Effector memory CD8-positive, alpha-beta T cell (primary cell): ENCODE measurements around the gene TXLNB.

Experiments
- ATAC-seq: fragments of 150-1000 bp; cut with Tn5 transposase; replicated peaks from 2 replicates; pipeline ENCODE4 v1.10.0; 2021; ENCODE audit warnings: mild to moderate bottlenecking, moderate library complexity
- DNase-seq, 3 experiments: peaks; one replicate each; pipeline ENCODE4 v3.0.0; 2021
- H3K27ac Mint-ChIP-seq, 2 donors: one replicate each; pipeline ENCODE4 v1.8.0; 2022; ENCODE audit warnings: mild to moderate bottlenecking in 2 of 2, mixed read lengths in 2 of 2, moderate library complexity in 2 of 2
- H3K27me3 Mint-ChIP-seq, 2 donors: one replicate each; pipeline ENCODE4 v1.8.0; 2022; ENCODE audit warnings: mixed read lengths in 2 of 2
- H3K36me3 Mint-ChIP-seq: one replicate; pipeline ENCODE4 v1.8.0; 2022; ENCODE audit warnings: mild to moderate bottlenecking, moderate library complexity, mixed read lengths; ENCODE audit not compliant: insufficient read depth
- H3K4me1 Mint-ChIP-seq, 2 donors: one replicate each; pipeline ENCODE4 v1.8.0; 2022; ENCODE audit warnings: low read depth in 2 of 2, mixed read lengths in 2 of 2
- H3K4me3 Mint-ChIP-seq, 2 donors: one replicate each; pipeline ENCODE4 v1.8.0; 2022; ENCODE audit warnings: mild to moderate bottlenecking in 2 of 2, mixed read lengths in 2 of 2, moderate library complexity in 2 of 2
- H3K9me3 Mint-ChIP-seq, 2 donors: one replicate each; pipeline ENCODE4 v1.8.0; 2022; ENCODE audit warnings: mixed read lengths in 2 of 2

Gene TXLNB

DNA sequence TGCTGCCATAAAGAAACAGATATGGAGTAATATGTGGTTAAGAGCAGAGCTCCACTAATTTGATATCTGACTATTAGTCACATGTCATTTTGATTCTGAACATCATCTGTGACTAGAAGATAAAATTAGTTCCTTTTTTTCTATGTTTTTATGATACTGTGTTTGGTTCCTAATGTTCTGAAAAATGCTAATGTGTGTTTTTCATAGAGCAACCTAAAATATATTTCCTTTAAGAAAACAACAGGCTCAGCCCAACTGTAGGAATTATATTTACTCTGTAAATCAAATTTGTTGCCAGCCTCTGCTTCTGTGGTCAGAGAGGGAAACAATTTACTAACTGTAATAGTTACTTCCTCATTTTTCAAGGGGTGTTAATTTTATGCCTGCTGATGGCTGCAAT lies 33.3 kb upstream of the TXLNB start:
- Mint-ChIP-seq H3K4me1 (peaks cover 25 to 29% of the 10 kb centered on the region in 2 donors), H3K9me3 (peaks cover 0 to 9% of the 10 kb centered on the region in 2 donors), H3K4me3 (peak overlapping the region in 1 of 2 donors; percentile 18), H3K36me3 (peaks cover 14% of the 10 kb centered on the region), H3K27ac (peak overlapping the region; percentile 99), H3K27me3 (no peaks in the 10 kb centered on the region)
- ATAC-seq (no peak), DNase-seq (no peak)

DNA sequence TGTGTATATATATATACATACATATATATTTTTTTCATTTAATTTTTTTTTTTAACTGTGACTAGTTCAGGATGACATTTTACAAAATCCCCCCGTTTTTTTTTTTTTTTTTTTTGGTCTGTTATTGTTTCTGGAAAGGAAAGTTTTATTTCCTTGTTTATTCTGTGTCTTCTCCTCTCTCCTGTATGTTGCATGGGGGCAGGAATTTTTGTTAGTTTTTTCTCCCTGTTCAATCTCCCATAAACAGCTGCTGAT lies 32.4 kb upstream of the TXLNB start:
- Mint-ChIP-seq H3K9me3 (peaks cover 0 to 9% of the 10 kb centered on the region in 2 donors), H3K27me3 (no peaks in the 10 kb centered on the region), H3K27ac (peak overlapping the region; percentile 99), H3K4me3 (peak overlapping the region; percentile 80 to 87), H3K36me3 (peaks cover 14% of the 10 kb centered on the region), H3K4me1 (peaks cover 25 to 29% of the 10 kb centered on the region in 2 donors)
- DNase-seq: no peak
- ATAC-seq: no peak

DNA sequence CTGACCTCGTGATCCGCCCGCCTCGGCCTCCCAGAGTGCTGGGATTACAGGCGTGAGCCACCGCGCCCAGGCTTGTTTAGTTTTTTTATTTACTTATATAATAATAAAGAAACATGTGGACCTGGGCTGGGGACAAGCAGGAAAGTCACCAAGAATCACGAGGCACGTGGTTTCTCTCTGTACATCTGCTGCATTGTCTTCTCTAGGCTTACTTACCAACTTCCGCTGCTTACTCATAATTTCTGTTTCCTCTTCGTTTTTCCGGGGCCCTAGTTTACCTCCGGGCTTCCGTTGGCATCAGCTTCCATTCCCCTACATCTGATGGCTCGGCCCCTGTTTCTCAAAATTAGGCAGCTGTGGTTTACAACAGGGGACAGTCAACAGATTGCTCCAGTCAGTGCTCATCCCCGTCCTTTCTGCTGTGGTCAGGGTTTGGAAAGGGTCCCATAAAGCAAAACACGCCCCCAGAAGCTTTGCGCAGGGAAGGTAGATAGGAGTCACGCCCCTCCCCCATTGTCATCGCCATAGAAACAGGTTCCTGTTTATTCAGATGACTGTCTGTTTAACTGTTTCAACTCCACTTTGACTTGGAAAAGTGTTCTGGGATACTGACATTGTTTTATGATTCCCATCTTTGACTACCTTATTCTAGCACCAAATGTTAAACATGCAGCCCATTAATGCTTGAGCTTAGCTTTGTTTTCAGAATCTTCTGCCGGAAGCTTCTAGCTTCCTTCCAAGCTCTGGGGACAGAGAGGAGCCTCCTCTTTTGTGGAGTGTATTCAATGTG lies 31.9 kb upstream of the TXLNB start:
- no peaks in the 10 kb centered on the region for H3K27me3 Mint-ChIP-seq
- peak overlapping the region; percentile 80 to 87 for H3K4me3 Mint-ChIP-seq
- H3K36me3 Mint-ChIP-seq: peaks cover 14% of the 10 kb centered on the region
- peak overlapping the region; percentile 99 for H3K27ac Mint-ChIP-seq
- peaks cover 25 to 29% of the 10 kb centered on the region in 2 donors for H3K4me1 Mint-ChIP-seq
- peaks cover 0 to 9% of the 10 kb centered on the region in 2 donors for H3K9me3 Mint-ChIP-seq
- peak; percentile 89 for ATAC-seq
- peak; percentile 74 to 79 (median 75) for DNase-seq

DNA sequence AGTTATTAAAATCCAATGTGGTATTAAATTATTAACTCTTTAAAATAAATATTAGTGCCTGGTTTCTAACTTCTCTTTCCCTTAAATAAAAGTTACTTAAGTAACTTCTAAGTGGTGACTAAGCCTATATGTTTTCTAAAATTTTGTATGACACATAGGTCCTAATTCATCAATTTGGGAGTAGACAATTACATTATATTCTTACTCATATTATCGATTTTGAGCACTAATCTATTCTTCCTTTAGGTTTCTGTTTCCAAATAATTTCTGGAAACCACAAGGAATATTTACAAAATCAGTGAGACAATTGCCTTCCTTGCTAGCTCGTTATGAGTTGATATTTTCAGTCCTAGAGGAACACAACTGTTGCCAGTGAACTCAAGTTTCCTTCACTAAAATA lies 28.3 kb upstream of the TXLNB start:
- H3K36me3 Mint-ChIP-seq: peaks cover 11% of the 10 kb centered on the region
- ATAC-seq (no peak), DNase-seq (no peak)
- H3K27ac Mint-ChIP-seq: no peak overlapping the region
- H3K4me1 Mint-ChIP-seq: peaks cover 20 to 24% of the 10 kb centered on the region in 2 donors
- no peaks in the 10 kb centered on the region for H3K27me3 Mint-ChIP-seq
- peaks cover 0 to 9% of the 10 kb centered on the region in 2 donors for H3K9me3 Mint-ChIP-seq
- H3K4me3 Mint-ChIP-seq: no peak overlapping the region

- DNase-seq (no peak), ATAC-seq (no peak)
- Mint-ChIP-seq H3K4me3 (no peak overlapping the region), H3K27me3 (no peaks in the 10 kb centered on the region), H3K27ac (peak overlapping the region in 1 of 2 donors; percentile 66), H3K9me3 (no peaks in the 10 kb centered on the region), H3K36me3 (no peaks in the 10 kb centered on the region), H3K4me1 (peaks cover 4% of the 10 kb centered on the region in 2 donors)
Measured at GRCh38 chr6:139316622-139317317, 25.0 kb upstream of the TXLNB start.

GRCh38 chr6:139313784-139314545 lies 22.2 kb upstream of the TXLNB start:
- H3K4me1 Mint-ChIP-seq: peaks cover 4% of the 10 kb centered on the region in 2 donors
- H3K9me3 Mint-ChIP-seq: no peaks in the 10 kb centered on the region
- H3K4me3 Mint-ChIP-seq: no peak overlapping the region
- no peaks in the 10 kb centered on the region for H3K27me3 Mint-ChIP-seq
- DNase-seq (no peak), ATAC-seq (no peak)
- peak overlapping the region in 1 of 2 donors; percentile 30 for H3K27ac Mint-ChIP-seq
- H3K36me3 Mint-ChIP-seq: peaks cover 3% of the 10 kb centered on the region

GRCh38 chr6:139313229-139313628 lies 21.4 kb upstream of the TXLNB start:
- peaks cover 3% of the 10 kb centered on the region for H3K36me3 Mint-ChIP-seq
- H3K27me3 Mint-ChIP-seq: no peaks in the 10 kb centered on the region
- no peaks in the 10 kb centered on the region for H3K9me3 Mint-ChIP-seq
- no peak overlapping the region for H3K4me3 Mint-ChIP-seq
- peak overlapping the region in 1 of 2 donors; percentile 30 for H3K27ac Mint-ChIP-seq
- peaks cover 4% of the 10 kb centered on the region in 2 donors for H3K4me1 Mint-ChIP-seq
- no peak for DNase-seq
- no peak for ATAC-seq

GRCh38 chr6:139311831-139312230 lies 20.0 kb upstream of the TXLNB start:
- no peak for DNase-seq
- Mint-ChIP-seq H3K27ac (no peak overlapping the region), H3K36me3 (peaks cover 3% of the 10 kb centered on the region), H3K9me3 (no peaks in the 10 kb centered on the region), H3K4me1 (peaks cover 4 to 6% of the 10 kb centered on the region in 2 donors), H3K27me3 (no peaks in the 10 kb centered on the region), H3K4me3 (no peak overlapping the region)
- ATAC-seq: no peak

- ATAC-seq (no peak), DNase-seq (no peak)
- no peak overlapping the region for H3K27ac Mint-ChIP-seq
Measured at GRCh38 chr6:139308936-139309603, 17.3 kb upstream of the TXLNB start.

GRCh38 chr6:139308286-139308916 lies 16.6 kb upstream of the TXLNB start:
- no peak for DNase-seq
- Mint-ChIP-seq H3K9me3 (no peaks in the 10 kb centered on the region), H3K27me3 (no peaks in the 10 kb centered on the region), H3K4me3 (no peak overlapping the region), H3K36me3 (peaks cover 3% of the 10 kb centered on the region), H3K27ac (no peak overlapping the region), H3K4me1 (peaks cover 0 to 5% of the 10 kb centered on the region in 2 donors)
- no peak for ATAC-seq

More at GRCh38 chr6:139308936-139309603, 17.3 kb upstream of the TXLNB start:
- H3K9me3 Mint-ChIP-seq: no peaks in the 10 kb centered on the region
- H3K27me3 Mint-ChIP-seq: no peaks in the 10 kb centered on the region
- H3K36me3 Mint-ChIP-seq: peaks cover 3% of the 10 kb centered on the region
- peaks cover 0 to 5% of the 10 kb centered on the region in 2 donors for H3K4me1 Mint-ChIP-seq
- no peak overlapping the region for H3K4me3 Mint-ChIP-seq

DNA sequence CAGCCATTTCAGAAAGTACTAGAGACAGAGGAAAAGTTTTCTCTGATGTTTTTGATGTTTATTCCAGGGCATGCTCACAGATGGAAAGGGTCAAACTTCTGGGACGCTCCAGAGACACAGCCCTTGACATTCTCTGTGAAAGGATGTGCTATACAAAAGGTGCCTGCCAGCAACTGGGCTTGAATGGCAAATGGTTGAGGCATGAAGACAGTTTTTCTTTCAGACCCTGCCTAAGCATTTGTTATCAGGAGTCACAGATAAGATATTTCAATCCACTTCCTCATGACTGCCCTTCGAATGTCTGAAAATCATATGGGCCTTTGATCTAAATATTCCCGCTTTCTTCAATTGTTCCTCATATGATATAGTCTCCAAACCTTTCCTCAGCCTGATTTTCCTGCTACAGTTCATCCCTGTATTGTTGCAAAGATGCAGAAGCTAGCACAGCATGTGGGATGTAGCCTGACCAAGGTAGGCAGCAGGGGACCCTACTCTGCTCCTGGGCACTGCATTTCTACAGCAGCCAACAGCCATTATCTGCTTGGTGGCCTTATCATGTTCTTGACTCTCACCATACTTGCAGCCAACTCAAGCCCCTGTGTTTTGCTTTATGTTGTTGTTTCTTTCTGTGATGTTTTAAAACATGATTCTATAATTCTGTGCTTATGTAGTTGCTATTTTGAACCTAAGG lies 14.6 kb upstream of the TXLNB start:
- peak overlapping the region in 1 of 2 donors; percentile 33 for H3K27ac Mint-ChIP-seq
- no peak for DNase-seq
- no peaks in the 10 kb centered on the region for H3K9me3 Mint-ChIP-seq
- H3K4me1 Mint-ChIP-seq: peaks cover 0 to 5% of the 10 kb centered on the region in 2 donors
- H3K27me3 Mint-ChIP-seq: no peaks in the 10 kb centered on the region
- no peak overlapping the region for H3K4me3 Mint-ChIP-seq
- H3K36me3 Mint-ChIP-seq: peaks cover 3% of the 10 kb centered on the region
- ATAC-seq: no peak

DNA sequence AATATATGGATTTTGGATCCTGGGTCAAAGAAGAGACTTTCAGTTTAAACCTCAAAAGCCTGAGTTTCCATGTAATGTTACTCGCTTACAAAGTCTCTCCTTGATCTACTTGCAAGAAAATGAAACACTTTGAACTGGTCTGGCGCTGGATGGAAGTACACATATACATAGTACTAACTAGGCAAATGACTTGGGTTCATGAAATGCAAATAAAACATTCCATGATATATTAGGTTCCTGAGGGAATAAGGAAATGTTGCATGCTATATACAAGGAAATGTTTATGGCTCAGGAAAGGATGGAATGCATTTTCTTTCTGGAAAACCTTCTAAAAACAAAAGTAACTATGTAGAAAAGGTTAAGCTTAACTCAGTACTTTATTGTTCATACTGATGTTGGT lies 11.4 kb upstream of the TXLNB start:
- no peak overlapping the region for H3K4me3 Mint-ChIP-seq
- no peak for DNase-seq
- H3K9me3 Mint-ChIP-seq: no peaks in the 10 kb centered on the region
- peaks cover 2 to 14% of the 10 kb centered on the region in 2 donors for H3K4me1 Mint-ChIP-seq
- H3K36me3 Mint-ChIP-seq: no peaks in the 10 kb centered on the region
- no peak overlapping the region for H3K27ac Mint-ChIP-seq
- no peak for ATAC-seq
- H3K27me3 Mint-ChIP-seq: no peaks in the 10 kb centered on the region
